Embryonic facial prominence (tissue), 1 donor: ENCODE data around the gene MAN2A2.

Experiments
- DNase-seq: peaks from one replicate; pipeline ENCODE4 v3.0.0-alpha.2; 2016; ENCODE audit errors: extremely low spot score

The MAN2A2 gene

DNA sequence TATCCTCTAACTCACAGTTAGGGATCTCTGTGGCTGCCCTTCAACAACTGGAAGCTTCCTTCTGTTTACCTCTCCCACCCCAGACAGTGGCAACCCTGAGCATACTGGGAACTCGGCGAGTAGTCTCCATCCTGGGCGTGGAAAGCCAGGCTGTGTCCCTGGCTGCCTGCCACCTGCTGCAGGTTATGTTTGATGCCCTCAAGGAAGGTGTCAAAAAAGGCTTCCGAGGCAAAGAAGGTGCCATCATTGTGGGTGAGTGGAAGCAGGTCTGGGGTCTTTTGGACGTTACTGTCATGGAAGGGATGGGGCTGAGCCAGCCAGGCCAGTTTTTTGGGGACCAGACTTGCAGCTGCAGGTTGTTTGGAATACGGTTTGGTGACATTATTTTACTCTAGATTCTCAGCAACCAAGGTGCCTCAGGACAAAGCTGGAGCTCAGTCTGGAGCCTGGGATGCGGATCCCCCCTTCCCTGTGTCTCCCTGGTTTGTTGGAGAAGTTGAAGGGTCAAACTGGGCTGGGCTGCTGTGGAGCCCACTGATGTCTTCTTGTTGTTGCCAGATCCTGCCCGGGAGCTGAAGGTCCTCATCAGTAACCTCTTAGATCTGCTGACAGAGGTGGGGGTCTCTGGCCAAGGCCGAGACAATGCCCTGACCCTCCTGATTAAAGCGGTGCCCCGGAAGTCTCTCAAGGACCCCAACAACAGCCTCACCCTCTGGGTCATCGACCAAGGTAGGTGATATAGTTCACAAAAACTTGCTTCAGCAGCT lies 39.4 kb downstream of the MAN2A2 start:
- DNase-seq, result no peak

DNA sequence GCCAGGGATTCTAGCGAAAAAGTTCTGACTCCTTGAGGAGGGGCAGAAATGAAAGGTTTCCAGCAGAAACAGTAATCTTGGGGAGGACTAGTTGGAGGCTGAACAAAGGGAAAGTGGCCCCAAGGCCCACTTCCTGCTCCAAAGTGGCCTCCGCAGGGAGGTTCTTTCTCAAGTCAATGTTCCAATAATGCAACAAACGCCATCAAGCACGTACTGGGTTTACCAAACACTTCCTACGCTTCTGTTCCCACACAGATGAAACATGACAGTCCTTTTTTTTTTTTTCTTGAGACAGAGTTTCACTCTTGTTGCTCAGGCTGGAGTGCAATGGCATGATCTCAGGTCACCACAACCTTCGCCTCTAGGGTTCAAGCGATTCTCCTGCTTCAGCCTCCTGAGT lies 42.0 kb downstream of the MAN2A2 start:
- DNase-seq, result no peak

DNA sequence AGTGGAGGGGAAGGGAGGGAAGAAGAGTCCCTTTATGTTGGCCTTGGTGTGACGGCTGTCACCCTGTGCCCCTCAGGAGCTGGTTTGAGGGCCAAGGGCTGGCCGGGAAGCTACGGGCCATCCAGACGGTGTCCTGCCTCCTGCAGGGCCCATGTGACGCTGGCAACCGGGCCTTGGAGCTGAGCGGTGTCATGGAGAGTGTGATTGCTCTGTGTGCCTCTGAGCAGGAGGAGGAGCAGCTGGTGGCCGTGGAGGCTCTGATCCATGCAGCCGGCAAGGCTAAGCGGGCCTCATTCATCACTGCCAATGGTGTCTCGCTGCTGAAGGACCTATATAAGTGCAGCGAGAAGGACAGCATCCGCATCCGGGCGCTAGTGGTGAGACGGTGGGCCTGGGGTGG lies 43.4 kb downstream of the MAN2A2 start:
- no peak for DNase-seq

DNA sequence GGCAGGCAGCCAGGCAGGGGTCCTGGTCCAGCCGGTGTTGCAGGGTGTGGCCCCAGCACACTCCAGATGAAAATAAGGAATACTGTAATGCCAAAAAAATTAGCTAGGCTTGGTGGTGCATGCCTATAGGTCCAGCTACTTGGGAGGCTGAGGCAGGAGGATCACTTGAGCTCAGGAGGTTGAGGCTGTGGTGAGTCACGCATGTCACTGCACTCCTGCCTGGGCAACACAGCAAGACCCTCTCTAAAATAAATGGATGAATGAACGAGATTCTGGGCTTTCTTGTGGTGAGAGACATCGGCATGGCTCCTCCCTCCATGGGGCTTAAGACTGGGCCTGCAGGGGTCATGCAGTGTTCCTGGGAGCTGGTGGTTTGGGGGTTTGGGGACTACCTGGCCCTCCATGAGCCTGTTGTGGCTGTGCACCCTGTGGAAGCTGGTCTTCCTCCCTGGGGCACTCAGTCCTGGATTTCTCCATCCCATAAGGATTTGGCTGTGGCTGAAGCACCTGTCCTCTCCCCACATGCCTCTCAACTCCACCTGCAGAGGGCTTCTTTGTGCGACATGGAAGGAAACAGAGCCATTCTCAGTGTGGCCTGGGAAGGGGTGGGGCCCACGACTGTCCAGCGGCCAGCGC lies 44.0 kb downstream of the MAN2A2 start:
- DNase-seq, result no peak

DNA sequence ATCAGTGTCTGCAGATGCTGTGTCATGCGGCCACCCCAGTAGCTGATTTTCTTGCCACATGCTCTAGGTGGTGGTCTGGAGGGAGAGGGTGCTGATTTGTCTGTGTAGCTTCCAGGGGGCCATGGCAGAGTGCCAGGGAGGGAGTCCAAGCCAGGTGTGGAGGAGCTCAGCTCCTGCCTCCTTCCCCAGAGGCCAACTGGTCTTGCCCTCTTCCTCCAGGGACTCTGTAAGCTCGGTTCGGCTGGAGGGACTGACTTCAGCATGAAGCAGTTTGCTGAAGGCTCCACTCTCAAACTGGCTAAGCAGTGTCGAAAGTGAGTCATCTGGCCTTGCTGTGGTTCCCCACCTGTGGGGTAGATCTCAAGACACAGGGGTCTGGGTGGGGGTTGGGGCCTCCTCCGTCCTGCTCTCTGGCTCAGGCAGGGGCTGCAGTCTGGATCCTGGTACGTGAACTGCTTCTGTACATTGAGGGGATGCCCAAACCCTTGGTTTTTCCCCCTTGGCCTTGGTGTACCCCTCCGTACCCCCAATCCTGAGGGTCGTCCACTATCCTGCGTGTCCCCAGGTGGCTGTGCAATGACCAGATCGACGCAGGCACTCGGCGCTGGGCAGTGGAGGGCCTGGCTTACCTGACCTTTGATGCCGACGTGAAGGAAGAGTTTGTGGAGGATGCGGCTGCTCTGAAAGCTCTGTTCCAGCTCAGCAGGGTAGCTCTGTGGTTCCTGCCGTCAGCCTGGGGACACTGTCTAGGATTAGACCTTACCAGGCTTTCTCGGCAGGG lies 44.7 kb downstream of the MAN2A2 start:
- DNase-seq, result no peak

DNA sequence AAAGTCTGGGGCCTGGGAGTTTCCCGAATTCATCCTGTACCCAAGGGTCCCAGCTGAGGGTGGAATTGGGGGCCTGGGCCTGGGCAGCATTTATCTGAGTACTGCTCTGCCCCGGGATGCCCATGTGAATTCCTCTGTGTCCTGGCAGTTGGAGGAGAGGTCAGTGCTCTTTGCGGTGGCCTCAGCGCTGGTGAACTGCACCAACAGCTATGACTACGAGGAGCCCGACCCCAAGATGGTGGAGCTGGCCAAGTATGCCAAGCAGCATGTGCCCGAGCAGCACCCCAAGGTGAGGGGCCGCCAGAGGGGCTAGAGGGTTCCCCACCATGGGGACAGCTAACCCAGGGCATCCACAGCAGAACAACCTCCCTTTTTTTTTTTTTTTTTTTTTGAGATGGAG lies 45.4 kb downstream of the MAN2A2 start:
- no peak for DNase-seq

DNA sequence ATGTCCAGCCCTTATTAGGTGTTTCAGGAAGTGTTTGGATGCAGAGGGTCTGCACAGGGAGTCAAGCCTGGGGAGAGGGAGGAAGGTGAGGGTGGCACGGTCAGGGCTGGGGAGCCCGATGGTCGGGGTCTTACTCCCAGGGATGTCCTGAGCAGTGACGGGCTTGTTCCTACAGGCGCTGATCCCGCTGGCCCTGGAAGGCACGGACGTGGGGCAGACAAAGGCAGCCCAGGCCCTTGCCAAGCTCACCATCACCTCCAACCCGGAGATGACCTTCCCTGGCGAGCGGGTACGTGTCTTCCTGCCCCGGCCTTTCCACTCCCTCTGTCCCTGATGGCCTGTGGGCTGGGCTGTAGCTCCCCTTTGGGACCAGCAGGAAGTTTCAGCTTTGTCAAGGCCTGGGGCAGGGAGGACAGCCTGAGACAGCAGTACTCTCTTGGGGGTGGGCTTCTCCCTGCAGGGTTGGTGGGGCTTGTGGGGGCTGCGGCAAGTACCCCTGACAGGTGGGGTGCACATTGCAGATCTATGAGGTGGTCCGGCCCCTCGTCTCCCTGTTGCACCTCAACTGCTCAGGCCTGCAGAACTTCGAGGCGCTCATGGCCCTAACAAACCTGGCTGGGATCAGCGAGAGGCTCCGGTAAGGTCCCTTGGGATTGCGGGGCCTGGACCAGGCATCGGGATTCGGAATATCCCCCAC lies 47.0 kb downstream of the MAN2A2 start:
- DNase-seq, result no peak

DNA sequence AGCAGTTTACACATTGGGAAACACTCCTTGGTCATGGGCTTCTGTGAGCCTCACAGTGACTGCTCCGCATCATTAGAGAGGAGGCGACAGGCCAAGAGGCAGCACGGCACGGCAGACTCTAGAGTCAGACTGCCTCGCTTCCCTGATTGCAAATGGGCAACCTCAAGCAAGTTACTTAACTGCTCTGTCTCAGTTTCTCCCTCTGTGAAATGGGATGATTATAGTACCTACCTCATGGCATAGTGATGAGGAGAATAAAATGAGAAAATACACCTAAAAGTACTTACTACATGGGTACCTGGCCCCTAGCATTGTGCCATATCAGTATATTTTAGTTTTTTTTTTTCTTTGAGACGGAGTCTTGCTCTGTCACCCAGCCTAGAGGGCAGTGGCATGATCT lies 47.6 kb downstream of the MAN2A2 start:
- no peak for DNase-seq

DNA sequence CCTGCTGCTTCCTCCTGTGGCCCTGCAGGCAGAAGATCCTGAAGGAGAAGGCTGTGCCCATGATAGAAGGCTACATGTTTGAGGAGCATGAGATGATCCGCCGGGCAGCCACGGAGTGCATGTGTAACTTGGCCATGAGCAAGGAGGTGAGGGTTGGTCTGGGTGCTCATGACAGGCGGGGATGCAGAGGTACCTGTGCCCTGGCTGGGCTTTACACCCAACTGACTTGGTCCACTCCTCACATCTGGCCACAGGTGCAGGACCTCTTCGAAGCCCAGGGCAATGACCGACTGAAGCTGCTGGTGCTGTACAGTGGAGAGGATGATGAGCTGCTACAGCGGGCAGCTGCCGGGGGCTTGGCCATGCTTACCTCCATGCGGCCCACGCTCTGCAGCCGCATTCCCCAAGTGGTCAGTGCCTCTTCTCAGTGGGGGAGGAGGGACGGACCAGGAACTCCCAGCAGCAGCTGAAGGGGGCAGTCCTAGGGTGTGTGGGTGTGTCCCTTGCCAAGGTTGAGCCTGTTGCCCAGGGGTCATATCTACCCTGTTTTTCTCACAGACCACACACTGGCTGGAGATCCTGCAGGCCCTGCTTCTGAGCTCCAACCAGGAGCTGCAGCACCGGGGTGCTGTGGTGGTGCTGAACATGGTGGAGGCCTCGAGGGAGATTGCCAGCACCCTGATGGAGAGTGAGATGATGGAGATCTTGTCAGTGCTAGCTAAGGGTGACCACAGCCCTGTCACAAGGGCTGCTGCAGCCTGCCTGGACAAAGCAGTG lies 50.0 kb downstream of the MAN2A2 start:
- DNase-seq, result no peak

DNA sequence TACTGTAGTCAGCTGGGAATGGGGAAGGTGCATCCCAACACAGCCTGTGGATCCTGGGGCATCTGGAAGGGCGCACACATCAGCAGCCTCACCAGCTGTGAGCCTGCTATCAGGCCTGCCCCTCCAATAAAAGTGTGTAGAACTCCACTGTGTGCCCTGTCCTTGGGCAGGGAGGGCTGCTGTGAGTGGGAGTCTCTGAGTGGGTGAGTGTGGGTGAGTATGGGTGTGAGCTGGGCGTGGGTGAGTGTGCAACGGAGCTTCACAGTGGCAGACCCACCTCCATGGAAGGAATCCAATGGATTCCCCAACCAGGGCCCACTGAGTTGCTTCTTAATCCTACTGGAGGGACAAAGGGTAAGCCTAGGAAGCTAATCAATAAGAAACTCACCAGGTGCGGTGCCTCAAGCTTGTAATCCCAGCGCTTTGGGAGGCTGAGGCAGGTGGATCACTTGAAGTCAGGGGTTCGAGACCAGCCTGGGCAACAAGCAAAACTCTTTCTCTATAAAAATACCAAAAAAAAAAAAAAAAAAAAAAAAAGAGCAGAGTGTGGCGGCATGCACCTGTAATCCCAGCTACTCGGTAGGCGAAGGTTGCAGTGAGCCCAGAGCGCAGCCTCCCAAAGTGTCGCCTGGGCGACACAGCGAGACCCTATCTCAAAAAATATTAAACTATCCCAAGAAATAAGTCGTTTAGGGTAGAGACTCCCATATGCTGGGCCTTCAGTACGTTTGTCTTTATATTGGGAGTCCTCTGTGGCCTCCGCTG lies 51.0 kb downstream of the MAN2A2 start:
- no peak for DNase-seq

DNA sequence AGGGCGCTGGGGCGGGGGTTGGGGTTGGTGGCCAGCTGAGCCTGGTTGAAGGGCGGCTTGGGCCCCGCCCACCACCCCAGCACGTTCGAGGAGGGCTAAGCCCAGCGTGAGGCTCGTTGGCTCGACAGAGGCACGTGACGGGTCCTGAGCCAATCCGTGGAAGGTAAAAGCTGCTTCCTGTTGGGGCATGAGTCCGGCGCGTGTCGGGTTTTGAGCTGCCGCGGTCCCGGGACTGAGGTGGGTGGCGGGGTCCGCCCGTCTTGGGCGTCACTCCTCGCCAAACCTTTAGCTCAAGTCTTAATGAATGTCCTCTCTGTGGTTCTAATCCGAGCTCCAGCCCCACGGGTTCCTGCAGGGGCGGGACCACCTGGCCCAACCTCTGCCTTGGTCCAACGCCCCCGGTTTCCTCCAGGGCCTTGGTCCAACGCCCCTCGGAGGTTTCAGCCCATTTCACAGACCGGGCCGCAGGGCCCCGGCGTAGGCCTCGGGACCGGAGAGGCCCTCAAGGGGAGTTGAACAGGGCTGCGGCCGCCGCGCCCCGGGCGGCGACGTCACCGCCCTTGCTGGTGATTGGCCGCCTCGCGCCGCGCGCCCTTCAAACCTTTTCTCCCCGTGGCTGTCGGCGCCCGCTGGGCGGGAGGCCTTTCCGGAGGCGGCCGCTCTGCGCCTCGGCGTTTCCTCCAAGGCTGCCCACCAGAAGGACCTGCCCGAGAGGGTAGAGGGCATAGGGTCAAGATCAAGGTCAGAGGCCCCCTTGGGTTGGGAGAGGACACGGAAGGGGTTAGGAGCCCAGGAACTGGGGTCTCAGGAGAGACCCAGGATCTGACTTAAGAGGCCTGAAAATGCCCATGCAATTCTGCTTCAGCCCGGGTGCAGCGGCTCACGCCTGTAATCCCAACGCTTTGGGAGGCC lies 51.9 kb downstream of the MAN2A2 start, which contains the start of gene RCCD1:
TSS of gene RCCD1 (plus strand) at position 173 of the 912 bp plus-strand sequence. CDS start 1,851 bp downstream, outside the sequence.
- peak; percentile 73 for DNase-seq

DNA sequence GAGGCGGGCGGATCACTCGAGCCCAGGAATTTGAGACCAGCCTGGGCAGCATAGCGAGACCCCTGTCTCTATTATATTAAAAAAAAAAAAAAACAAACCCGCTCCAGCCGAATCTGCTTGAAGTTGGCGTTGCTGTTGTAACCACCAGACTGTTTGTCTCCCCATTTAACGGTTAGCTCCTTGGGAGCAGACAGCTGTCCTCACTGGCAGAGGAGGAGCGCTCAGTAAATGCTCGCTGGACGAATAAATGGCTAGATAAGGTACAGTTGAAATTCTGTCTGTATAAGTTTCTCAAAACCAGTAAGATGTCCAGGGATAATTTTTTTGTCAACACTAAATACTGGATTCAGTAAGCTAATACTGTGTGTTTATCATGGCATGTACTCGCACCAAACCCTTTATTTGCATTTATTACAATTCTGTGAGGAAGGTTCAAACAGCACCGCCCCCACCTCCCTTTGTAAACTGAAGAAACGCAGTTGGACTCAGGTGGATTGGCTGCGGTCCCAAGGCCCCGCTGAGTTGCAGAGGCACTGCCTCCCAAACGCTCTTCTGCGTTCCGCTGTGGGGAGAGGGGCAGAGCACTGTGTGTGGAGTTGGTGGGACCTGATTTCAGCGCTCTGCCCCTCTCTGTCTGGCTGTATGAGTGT lies 52.6 kb downstream of the MAN2A2 start:
- no peak for DNase-seq

DNA sequence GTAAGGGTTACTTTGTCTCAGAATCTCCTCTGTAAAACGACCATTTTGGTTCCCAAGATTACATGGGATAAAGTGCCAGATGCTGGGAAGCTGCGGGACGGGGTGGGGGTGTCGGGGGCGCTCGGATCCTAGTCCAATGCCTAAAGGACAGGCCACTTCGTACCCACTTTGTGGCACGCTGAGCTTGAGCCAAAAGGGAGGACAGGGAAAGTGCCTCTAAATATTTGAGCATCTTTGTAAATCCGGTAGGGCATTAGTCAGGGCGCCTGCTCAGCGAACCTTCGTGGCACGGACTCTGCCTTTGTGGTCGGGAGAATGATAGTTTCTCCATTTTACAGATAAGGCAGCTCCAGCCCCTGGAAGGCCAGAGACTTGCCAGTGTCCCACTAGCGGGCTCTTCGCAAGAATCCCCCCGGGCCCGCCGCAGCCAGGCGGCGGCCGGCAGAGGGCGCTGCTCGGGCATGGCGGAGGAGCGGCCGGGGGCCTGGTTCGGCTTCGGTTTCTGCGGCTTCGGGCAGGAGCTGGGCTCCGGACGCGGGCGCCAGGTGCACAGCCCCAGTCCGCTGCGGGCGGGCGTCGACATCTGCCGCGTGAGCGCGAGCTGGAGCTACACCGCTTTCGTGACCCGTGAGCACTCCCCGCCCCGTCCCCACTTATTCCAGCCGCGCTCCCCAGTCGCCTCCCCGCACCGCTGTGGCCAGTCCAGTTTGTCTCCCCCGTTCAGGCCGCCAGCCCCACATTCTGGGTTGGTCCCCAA lies 53.4 kb downstream of the MAN2A2 start:
- DNase-seq, result no peak

DNA sequence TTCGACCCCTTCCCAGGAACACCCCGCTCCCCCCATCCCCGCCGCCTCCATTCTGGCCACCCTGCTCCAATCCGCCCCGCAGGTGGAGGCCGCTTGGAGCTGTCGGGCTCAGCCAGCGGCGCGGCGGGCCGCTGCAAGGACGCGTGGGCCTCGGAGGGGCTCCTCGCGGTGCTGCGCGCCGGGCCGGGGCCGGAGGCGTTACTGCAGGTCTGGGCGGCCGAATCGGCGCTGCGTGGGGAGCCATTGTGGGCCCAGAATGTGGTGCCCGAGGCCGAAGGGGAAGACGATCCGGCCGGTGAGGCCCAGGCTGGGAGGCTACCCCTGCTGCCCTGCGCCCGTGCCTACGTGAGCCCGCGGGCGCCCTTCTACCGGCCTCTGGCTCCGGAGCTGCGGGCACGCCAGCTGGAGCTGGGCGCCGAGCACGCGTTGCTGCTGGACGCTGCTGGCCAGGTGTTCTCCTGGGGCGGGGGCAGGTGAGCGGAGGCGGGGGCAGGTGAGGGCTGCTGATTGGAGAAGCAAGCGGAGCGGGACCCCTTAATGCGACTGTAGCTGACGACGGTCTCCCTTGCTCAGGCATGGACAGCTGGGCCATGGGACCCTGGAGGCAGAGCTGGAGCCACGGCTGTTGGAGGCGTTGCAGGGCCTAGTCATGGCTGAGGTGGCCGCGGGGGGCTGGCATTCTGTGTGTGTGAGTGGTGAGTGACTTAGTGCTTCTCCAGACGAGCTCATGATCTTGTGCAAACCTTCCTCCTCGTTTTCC lies 54.1 kb downstream of the MAN2A2 start:
- no peak for DNase-seq

DNA sequence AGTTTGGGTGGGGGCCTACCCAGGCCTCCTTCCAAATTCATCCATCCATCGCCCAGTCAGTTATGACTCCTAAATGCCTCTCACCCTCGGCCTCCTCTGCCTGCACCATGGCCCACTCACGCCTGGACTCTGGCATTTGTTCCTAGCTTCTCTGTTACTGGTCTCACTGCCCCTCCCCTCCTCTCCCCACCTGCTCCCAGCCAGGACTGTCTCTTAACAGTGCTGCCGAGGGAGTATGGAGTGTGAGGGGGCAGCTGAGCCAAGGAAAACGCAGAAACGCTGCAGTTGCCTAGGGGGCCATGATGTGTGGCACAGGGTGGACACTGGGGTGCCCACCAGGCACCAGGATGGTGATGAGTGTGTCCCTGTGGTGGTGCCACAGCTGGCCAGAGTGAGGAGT lies 54.7 kb downstream of the MAN2A2 start:
- DNase-seq, result no peak

DNA sequence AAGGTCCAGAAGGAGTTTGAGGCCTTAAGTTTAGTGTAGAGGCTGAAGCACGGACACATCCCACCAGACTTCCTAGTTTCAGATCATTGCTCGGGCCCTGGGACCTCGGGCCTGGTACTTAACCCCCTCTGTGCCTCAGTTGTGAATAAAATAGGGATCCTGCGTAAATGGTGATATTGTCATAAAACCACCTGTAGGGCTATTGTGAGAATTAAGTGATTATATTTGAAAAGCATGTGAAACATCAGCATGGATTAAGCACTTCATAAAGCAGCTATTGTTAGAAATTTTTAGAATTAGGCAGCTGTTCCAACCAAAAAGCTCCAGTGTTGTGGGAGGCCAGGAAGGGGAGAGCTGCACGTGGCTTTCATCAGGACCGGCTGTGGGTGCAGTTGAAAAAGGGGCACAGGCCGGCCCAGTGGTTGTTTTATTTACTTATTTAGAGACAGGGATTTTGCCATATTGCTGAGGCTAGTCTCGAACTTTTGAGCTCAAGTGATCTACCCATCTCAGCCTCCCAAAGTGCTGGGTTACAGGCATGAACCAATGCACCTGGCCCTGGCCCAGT lies 56.0 kb downstream of the MAN2A2 start:
- DNase-seq, result no peak

DNA sequence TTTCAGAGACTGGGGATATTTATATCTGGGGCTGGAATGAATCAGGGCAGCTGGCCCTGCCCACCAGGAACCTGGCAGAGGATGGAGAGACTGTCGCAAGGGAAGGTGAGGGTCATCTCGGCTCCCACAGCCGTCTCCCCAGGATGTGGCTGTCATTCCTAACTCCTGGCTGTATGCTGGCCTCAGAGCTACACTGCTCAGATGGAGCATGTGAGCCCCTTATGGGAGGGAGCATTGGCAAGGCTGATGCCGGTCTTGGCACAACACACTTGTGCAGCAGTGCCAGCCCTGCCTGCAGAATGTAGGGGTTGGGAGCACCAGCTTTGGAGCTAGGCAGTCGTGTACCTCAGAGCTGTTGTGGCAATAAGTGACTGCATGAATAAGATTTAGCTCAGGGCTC lies 56.8 kb downstream of the MAN2A2 start:
- DNase-seq, result no peak
